NCI-H82 (cell line): Measurements from ENCODE around the gene NRG2.

Experiments used
- DNase-seq: peaks from one replicate; lab custom pipeline; 2025; lab: John Stamatoyannopoulos, UW

The NRG2 gene

DNA sequence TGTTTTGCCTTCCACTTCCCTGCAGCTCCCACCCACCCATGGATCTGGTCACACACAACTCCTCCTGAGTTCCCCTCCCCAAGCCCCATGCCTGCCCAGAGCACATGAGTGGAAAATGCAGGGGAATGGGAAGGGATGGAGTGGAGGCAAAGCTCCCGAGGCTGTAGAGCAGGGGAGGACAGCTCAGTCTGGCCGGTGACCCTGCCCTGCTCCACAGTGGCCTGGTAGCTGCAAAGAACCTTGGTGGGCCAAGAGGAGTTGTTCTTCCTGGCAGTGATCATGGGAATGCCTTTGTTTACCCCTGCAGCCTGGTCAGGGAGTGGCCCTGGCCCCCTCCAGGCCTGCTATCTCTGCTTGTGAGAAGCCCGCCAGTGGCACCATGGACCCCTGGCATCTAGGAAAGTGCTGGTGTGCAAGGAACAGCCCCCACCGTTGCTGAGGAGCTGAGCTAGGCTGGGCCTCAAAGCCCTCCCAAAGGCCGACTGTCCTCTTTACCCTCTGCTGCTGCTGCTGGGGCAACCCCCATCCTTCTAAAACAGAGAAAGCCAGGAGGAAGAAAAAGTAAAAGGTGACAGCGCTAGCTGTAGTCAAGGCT lies 187.1 kb downstream of the NRG2 start:
- DNase-seq, result no peak

- no peak for DNase-seq
Observed at GRCh38 chr5:139855451-139855850, 187.6 kb downstream of the NRG2 start.

GRCh38 chr5:139854953-139855352 lies 188.1 kb downstream of the NRG2 start:
- DNase-seq, result no peak

- DNase-seq, result no peak
Observed at GRCh38 chr5:139854029-139854605, 189.0 kb downstream of the NRG2 start.

- DNase-seq, result no peak
Observed at GRCh38 chr5:139852696-139853095, 190.4 kb downstream of the NRG2 start.

DNA sequence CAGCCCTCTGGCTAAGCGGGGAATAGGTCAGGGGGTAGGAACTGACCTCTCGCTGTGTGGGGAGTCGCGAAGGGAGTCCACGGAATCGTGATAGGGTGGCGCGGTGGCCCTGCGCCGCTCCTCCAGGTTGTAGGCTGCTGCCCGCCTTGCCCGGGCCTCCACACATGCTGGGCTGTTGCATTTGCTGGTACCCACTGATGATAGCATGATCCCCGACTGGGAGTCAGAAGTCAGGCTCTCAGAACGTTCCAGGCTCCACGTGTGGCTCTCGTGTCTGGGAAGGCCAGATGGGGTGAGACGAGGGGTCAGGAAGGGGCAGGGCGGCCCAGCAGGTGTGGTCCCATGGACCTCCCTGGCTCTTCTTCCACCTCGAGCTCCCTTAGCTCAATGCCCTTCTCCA lies 191.5 kb downstream of the NRG2 start:
- no peak for DNase-seq

- DNase-seq, result no peak
Observed at GRCh38 chr5:139850423-139851016, 192.6 kb downstream of the NRG2 start.

- no peak for DNase-seq
Observed at GRCh38 chr5:139849942-139850341, 193.2 kb downstream of the NRG2 start.

GRCh38 chr5:139849501-139849900 lies 193.6 kb downstream of the NRG2 start:
- DNase-seq, result no peak

- DNase-seq, result no peak
Observed at GRCh38 chr5:139848508-139849100, 194.5 kb downstream of the NRG2 start.

DNA sequence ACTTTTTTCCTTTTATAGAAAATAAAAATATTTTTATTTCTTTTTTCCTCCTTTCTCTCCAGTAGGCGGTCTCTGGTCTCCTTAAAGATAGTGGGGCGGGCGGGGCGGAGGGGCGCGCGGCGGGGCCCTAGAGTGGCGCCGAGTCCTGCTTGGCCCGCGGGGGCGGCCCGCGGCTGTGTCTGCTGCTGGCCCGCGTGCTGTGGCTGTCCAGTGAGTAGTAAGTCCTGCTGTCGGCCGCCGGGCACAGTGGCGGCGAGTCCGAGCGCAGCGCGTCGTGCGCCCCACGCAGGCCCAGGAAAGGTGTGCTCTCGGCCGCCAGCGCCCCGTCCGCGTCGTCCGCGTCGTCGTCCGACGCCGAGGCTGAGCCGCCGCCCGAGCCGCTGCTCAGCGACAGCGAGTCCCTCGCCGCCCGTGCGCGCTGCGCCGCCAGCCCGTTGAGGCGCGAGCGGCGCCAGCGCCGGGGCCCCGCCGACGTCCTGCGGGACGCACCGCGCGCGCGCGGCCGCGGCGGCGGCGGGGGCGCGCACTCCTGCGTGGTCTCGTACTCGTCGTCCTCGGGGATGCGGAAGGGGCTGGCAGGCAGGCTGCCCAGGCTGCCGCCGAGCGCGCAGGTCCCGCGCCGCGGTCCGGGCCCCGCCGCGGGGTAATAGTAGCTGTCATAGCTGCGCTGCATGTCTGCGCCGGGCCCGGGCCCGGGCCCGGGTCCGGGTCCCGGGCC lies 195.2 kb downstream of the NRG2 start:
- no peak for DNase-seq

GRCh38 chr5:139847091-139847490 lies 196.0 kb downstream of the NRG2 start:
- DNase-seq, result no peak

DNA sequence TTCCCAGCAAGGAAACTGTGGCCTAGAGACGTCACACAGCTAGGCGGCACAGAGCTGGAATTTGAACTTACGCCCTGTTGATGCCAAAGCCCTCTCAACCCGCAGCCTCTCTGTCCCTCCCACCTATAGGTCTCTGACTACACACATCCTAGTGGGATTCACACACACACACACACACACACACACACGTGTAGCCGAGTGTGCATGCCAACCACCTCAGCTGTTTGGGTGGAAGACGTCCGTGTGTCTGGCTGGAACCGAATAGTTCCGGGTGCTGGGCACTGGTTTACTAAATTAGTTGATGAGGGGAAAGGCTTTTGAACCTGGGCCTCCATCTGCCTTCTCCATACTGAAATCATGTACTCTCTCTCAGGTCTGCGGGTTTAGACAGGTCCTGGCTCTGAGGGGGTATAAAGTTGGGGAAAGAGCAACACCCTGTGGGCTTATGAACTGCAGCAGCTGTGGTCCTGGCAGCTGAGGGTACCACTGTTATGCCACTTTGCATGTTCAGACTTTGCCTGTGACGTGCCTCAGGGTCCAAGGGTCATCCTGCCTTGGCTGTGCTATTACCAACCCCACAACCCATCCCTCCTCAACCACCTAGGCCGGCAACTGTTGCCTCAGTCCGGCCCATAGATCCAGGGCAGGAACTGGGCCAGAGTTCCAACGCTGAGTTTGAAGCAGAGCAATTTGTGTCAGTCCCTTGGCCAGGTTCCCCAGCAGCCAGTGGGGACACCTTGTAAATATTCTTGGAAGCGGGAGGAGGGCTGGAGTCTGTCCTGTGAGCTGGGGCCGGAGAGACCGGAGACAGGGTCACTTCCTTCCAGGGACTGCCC lies 197.0 kb downstream of the NRG2 start:
- no peak for DNase-seq

GRCh38 chr5:139844472-139845145 lies 198.5 kb downstream of the NRG2 start:
- DNase-seq, result peak; percentile 88

DNA sequence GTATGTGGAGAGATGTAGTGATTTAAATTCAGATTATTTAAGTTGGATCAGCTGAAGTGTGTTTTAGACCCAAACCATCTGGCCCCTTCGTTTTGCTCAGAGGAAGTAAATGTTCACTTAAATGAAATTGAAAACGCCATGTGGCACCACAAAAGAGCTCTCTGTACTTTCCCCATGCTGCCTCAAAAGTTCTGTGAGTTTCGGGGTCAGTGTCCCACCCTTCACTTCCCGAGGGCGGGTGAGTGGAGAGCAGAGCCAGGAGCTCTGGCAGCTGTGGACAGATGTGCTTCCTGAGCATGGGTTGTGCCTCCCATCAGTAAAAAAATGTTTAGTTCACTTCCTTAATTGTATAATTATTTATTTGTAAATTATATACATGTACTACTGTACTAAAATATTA lies 199.1 kb downstream of the NRG2 start:
- DNase-seq, result no peak

GRCh38 chr5:139842321-139842720 lies 200.8 kb downstream of the NRG2 start:
- DNase-seq, result no peak

- no peak for DNase-seq
Observed at GRCh38 chr5:139841549-139841948, 201.6 kb downstream of the NRG2 start.

GRCh38 chr5:139839918-139840317 lies 203.2 kb downstream of the NRG2 start:
- no peak for DNase-seq

GRCh38 chr5:139839232-139839815 lies 203.8 kb downstream of the NRG2 start:
- no peak for DNase-seq

DNA sequence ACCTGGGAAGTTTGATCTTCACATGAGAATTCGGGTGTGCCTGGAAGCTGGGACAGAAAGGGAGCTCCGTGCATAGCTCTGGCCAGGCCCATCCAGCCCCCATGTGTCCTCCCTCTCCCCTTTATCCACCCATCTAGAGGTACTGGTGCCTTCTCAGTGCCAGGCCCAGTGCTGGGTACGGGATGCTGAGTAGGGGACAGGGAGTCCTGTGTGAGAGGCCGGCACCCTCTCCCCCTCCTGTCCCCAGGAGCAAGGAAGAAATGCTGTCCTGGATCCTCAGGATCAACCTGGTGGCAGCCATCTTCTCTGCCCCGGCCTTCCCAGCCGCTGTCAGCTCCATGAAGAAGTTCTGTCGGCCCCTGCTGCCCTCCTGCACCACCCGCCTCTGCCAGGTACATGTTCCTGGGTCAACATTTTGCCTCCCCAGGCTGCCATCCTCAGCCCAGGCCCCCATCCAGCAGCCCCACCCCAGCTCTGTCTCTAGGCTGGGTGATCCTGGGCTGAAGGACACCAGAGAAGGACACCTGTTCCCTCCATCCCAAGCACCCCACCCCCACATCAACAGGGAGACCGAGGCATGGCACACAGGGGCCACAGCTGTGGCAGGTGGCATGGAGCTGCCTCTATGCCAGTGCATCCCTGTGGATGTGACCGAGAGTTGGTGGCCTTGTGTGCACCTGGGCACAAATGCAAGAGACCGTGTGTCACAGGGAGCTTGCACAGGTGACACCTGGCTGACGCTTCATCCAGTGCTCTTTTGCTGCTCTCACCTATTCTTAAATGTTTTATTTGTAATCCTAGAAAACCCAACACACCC lies 204.5 kb downstream of the NRG2 start:
- no peak for DNase-seq
